DMS79 (cell line): ENCODE data around the gene ZNF440.
"Not testable (repeated sequence)": the region's sequence is repeated elsewhere in the genome, so short reads cannot be mapped to it uniquely, and the experiment has no call there.

ENCODE experiments used
- DNase-seq: peaks from one replicate; lab custom pipeline; 2025; lab: John Stamatoyannopoulos, UW

Gene ZNF440

GRCh38 chr19:11814029-11814699 lies at the start of gene ZNF440:
TSS of gene ZNF440 (plus strand) at chr19:11814273. CDS start at chr19:11814448, 175 bp downstream.
- peak; percentile 88 for DNase-seq

DNA sequence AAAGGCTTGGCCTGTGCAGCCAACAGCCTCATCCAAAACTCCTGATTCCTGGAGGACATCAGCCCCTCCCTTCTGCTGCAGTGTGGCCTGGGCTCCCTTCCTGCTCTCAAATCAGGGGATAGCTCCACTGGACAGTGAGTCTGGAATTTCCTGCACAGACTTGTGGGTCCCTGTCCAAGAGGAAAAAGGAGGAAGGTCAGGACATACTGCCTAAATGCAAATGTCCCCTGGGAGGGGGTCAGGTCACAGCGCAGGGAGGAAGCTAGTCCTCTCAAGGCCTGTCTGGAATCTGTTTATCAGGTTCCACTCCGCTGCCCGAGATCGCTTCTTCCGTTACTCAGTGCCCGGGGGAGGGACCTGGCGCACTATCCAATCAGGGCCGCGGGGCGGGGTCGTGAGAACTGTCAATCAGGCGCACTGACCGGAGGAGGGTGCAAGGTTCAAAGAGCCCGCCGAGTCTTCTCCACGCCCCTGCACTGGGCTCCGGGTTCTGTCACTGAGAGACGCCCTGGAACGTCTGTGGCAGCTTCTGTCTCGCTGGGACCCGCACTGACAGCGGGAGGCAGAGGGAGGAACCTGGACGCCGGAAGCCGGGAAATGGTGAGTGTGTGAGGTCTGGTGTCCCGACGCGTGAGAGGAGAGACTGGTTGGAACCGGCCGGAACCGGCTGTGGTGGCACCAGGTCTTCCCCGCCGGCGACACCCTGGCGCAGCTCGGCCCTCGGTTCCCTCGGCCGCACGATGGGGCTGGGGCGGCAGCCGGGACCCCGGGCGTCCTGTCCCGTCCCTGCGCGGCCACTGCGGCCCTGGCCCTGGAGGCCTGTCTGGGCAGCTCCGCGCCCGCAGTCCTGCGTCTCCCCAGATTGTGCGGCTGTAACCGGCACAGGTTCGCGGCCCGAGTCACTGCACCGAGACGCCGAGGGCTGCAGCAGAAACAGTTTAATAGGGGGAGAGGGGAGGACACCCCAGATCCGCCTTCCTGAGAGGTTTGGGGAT lies 47.2 kb upstream of the ZNF440 start, which contains the start of gene ZNF441:
Gene ZNF441, plus strand, starts transcription at position 404 of the 995 bp plus-strand sequence. Its CDS starts 194 bp downstream, at position 598.
- DNase-seq: peak; percentile 92

GRCh38 chr19:11767633-11768133 lies 46.4 kb upstream of the ZNF440 start:
- DNase-seq: peak; percentile 9

DNA sequence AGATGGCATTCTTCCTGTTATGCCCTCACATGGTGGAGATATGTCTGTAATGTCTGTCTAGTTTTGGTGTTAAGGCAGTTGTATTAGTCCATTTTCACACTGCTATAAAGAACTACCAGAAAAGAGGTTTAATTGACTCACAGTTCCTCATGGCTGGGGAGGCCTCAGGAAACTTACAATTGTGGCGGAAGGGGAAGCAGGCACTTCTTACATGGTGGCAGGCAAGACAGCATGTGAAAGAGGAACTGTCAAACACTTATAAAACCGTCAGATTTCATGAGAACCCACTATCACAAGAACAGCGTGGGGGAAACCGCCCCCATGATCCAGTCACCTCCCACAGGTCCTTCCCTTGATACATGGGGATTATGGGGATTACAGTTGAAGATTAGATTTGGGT lies 44.1 kb upstream of the ZNF440 start:
- DNase-seq: no peak

GRCh38 chr19:11771520-11771919 lies 42.6 kb upstream of the ZNF440 start:
- DNase-seq: not testable (repeated sequence)

GRCh38 chr19:11776669-11777068 lies 37.4 kb upstream of the ZNF440 start:
- DNase-seq: not testable (repeated sequence)

DNA sequence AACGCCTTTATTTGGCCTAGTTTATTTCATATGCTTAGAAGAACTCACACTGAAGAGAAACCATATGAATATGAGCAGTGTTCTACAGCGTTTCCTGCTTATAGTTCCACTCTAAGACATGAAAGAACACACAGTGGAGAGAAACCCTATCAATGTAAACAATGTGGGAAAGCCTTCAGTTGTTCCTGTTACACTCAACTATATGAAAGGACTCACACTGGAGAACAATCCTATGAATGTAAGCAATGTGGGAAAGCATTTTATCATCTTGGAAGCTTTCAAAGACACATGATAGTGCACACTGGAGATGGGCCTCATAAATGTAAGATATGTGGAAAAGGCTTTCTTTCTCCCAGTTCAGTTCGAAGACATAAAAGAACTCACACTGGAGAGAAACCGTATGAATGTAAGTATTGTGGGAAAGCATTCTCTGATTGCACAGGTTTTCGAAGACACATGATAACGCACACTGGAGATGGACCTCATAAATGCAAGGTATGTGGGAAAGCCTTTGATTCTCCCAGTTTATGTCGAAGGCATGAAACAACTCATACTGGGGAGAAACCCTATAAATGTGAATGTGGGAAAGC lies 33.5 kb upstream of the ZNF440 start:
- DNase-seq: no peak

DNA sequence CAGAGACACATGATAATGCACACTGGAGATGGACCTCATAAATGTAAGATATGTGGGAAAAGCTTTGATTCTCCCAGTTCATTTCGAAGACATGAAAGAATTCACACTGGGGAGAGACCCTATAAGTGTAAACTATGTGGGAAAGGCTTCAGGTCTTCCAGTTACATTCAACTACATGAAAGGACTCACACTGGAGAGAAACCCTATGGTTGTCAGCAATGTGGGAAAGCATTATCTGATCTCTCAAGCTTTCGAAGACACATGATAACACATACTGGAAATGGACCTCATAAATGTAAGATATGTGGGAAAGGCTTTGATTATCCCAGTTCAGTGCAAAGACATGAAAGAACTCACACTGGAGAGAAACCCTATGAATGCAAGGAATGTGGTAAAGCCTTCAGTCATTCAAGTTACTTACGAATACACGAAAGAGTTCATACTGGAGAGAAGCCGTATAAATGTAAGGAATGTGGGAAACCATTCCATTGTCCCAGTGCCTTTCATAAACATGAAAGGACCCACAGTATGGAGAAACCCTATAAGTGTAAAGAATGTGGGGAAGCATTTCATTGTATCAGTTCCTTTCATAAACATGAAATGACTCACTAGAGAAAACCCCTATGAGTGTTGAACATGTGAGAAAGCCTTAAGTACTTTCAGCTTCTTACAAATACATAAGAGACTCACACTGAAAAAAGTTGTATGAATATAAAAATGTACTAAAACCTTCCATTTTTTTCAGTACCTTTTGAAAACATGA lies 32.6 kb upstream of the ZNF440 start:
- no peak for DNase-seq

- DNase-seq: no peak
These were observed 30.3 kb upstream of the ZNF440 start for GRCh38 chr19:11783767-11784166.

DNA sequence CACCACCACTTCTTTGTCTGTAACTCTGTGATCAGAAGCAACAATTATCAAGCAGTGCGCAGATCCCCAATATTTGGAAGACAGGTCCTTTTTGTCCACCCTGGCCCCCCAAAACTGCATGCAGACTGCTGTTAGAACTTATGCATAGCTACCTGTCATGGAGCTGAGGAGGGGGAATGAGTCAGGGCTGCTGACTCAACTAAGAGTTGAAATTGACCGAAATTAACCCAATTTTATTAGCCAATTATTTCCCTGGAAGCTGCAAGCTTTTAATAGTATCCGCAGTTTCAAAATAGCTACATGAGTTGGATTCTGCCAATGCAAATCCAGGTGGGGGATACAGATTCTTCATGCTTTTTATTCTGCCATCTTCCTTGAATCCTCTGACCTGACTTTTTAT lies 29.7 kb upstream of the ZNF440 start:
- DNase-seq: no peak

GRCh38 chr19:11787536-11787935 lies 26.5 kb upstream of the ZNF440 start:
- DNase-seq: no peak

DNA sequence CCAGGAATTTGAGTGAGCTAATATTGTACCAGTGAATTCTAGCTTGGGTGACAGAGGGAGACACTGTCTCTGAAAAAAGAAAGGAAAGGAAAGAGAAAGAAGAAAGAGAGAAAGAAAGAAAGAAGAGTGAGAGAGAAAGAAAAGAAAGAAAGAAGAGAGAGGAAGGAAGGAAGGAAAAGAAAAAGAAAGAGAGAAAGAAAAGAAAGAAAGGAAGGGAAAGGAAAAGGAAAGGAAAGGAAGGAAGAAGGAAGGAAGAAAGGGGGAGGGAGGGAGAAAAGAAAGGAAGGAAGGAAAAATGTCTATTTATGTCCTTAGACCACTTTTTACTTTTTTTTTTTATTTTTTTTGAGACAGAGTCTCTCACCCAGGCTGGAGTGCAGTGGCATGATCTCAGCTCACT lies 21.1 kb upstream of the ZNF440 start:
- DNase-seq: no peak

DNA sequence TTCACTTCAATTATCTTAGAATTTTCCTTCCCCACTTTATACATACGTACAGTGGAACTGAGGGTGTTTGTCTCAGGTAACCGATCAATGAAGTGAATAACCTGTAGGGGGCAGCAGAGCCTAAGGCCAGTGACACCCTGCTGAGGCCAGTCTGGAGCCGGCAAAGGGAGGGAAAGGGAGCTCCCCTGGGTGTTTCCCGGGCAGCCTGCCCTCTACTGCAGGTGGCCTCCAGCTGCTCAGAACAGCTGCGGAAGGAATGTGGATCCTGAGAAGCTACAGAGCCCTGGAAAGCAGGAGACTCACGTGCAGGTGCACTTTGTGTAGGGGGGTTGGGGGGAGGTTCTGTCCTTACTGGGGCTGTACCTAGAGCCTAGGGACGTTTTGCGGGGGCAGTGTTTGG lies 16.6 kb upstream of the ZNF440 start:
- peak; percentile 95 for DNase-seq

DNA sequence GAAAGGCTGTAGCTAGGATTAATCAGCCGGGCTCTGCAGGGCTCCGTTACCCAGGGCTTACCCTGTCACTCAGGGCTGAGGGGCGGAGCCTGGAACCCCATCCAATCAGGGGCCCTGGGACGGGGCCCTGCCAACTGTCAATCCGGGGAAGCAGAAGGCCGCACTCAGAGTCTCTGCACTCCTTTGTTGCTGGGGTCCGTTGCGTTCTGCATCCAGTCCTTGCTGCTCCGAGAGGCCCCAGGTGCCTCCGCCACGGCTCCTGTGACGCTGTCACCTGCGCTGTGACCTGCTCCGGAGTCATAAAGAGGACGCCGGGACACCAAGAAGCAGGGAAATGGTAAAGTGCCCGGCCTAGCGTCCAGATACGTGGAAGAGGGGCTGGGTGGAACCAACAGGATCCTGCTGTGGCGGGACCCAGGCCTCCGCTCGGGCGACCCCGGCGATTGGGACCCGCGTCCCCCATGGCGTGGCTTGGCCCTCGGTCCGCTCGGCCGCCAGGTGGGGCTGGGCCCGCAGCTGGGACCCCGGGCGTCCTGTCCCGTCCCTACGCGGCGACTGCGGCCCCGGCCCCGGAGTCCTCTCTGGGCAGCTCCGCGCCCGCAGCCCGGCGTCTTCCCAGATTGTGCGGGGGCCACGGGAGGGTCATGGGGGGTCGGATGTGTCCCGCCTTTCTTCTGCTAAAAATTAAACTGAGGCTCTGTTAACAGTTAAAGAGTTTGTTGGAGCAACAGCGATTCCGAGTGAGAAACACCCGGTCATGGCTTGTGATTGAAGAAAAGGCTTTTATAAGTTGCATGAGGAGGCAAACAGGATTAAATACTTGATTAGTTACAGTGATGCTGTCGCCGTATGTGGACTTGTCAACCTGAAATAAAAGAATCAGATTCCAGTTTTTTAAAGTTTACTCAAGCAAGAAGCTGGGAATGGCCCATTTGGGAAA lies 15.4 kb upstream of the ZNF440 start, which contains the start of gene ZNF491:
Gene ZNF491, plus strand, starts transcription at position 133 of the 940 bp plus-strand sequence. CDS start 7,431 bp downstream, outside the sequence.
- DNase-seq: peak; percentile 92

- no peak for DNase-seq
These were observed 7.5 kb upstream of the ZNF440 start for GRCh38 chr19:11806354-11807098.

- DNase-seq: no peak
These were observed 7.0 kb upstream of the ZNF440 start for GRCh38 chr19:11807099-11807380.

DNA sequence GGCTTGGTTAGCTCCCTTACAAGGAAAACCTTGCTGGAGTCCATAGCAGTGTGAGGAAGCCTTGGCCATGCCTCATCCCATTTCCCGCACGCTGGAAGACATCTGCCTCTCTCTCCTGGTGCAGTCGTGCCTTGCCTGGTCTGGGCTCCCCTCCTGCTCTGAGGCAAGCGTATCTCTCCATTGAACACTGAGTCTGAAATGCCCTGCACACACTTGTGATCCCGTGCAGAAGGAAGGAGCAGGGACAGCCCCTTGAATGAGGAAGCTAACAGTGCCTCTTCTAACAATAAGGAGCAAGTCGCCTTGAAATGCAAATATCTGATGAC lies 407 bp upstream of the ZNF440 start:
- no peak for DNase-seq

DNA sequence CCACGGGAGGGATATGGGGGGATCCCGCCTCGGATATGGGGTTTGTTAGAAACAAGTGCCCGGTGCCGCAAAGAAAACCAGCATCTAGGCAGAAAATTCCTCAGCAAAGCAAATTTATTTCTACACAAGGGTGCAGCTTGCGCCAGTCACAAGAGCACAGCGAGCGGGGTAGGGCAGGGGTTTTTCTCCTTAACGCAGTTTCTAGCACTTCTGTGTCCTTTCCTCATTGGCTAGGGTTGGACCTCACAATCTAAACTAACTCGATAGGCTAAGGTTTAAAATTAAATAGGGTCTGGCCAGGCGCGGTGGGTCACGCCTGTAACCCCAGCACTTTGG lies 595 bp downstream of the ZNF440 start:
- DNase-seq: peak; percentile 7

- DNase-seq: no peak
These were observed 7.5 kb downstream of the ZNF440 start for GRCh38 chr19:11821474-11822109.
